Endothelial cell (in vitro differentiated cells): ENCODE measurements around the gene FEZF2. TPM values are rescaled to one million over a fixed set of nuclear protein-coding genes. Genes with fewer than 3 reads are reported as not detected.

Experiments used
- DNase-seq: peaks from one replicate; pipeline ENCODE4 v3.0.0; 2021; ENCODE audit warnings: low spot score
- H3K27ac Mint-ChIP-seq: one replicate; pipeline ENCODE4 v1.8.0; 2021; ENCODE audit warnings: mixed read lengths, inconsistent platforms; ENCODE audit not compliant: unreplicated experiment
- H3K27me3 Mint-ChIP-seq: one replicate; pipeline ENCODE4 v1.8.0; 2021; ENCODE audit warnings: mild to moderate bottlenecking, moderate library complexity, mixed read lengths, inconsistent platforms; ENCODE audit not compliant: unreplicated experiment
- H3K36me3 Mint-ChIP-seq: one replicate; pipeline ENCODE4 v1.8.0; 2021; ENCODE audit warnings: mild to moderate bottlenecking, low read depth, mixed read lengths, inconsistent platforms; ENCODE audit not compliant: unreplicated experiment
- H3K4me1 Mint-ChIP-seq: one replicate; pipeline ENCODE4 v1.8.0; 2021; ENCODE audit warnings: mild to moderate bottlenecking, mixed read lengths, inconsistent platforms; ENCODE audit not compliant: unreplicated experiment
- H3K4me3 Mint-ChIP-seq: one replicate; pipeline ENCODE4 v1.8.0; 2021; ENCODE audit warnings: mild to moderate bottlenecking, mixed read lengths, inconsistent platforms; ENCODE audit not compliant: unreplicated experiment
- H3K9me3 Mint-ChIP-seq: one replicate; pipeline ENCODE4 v1.8.0; 2021; ENCODE audit warnings: mixed read lengths, inconsistent platforms; ENCODE audit not compliant: unreplicated experiment
- CTCF ChIP-seq: fragments of 200-600 bp; sonication (generic); IDR thresholded peaks from one replicate; pipeline ENCODE4 v1.5.0; 2021; ENCODE audit warnings: antibody characterized with exemption; ENCODE audit not compliant: unreplicated experiment
- total RNA-seq: library from RNA; stranded (reverse); fragmentation: NEBNext Ultra II Directional; extraction: Animal tissue kit (Norgen Biotek cat#: 25700); gene quantifications from one replicate; pipeline ENCODE4 v1.2.1, GENCODE V29; 2021; ENCODE audit not compliant: unreplicated experiment

Gene FEZF2
- total RNA-seq, 1 donor from 2014 or later = not detected

GRCh38 chr3:62403765-62404164, 30.4 kb upstream of the FEZF2 start:
- TF ChIP-seq CTCF = no peak
- H3K4me1 Mint-ChIP-seq = no peaks in the 10 kb centered on the region
- H3K9me3 Mint-ChIP-seq = no peaks in the 10 kb centered on the region
- H3K27ac Mint-ChIP-seq = no peak overlapping the region
- DNase-seq = no peak
- no peaks in the 10 kb centered on the region for H3K36me3 Mint-ChIP-seq
- no peaks in the 10 kb centered on the region for H3K27me3 Mint-ChIP-seq
- H3K4me3 Mint-ChIP-seq = no peak overlapping the region

GRCh38 chr3:62392626-62393292, 19.4 kb upstream of the FEZF2 start:
- no peaks in the 10 kb centered on the region for H3K36me3 Mint-ChIP-seq
- DNase-seq = no peak
- H3K4me1 Mint-ChIP-seq = peaks cover 8% of the 10 kb centered on the region
- TF ChIP-seq CTCF = no peak
- H3K27me3 Mint-ChIP-seq = peaks cover 1% of the 10 kb centered on the region
- H3K9me3 Mint-ChIP-seq = no peaks in the 10 kb centered on the region
- no peak overlapping the region for H3K27ac Mint-ChIP-seq
- H3K4me3 Mint-ChIP-seq = no peak overlapping the region

- no peaks in the 10 kb centered on the region for H3K36me3 Mint-ChIP-seq
- peaks cover under 1% of the 10 kb centered on the region for H3K27me3 Mint-ChIP-seq
- peaks cover 4% of the 10 kb centered on the region for H3K4me1 Mint-ChIP-seq
- DNase-seq = no peak
- no peak for TF ChIP-seq CTCF
- no peak overlapping the region for H3K27ac Mint-ChIP-seq
- no peak overlapping the region for H3K4me3 Mint-ChIP-seq
- H3K9me3 Mint-ChIP-seq = no peaks in the 10 kb centered on the region
Measured at GRCh38 chr3:62387251-62387650, 13.9 kb upstream of the FEZF2 start.

- Mint-ChIP-seq H3K4me1 (peaks cover 14% of the 10 kb centered on the region), H3K27ac (no peak overlapping the region), H3K4me3 (no peak overlapping the region), H3K9me3 (no peaks in the 10 kb centered on the region), H3K27me3 (peaks cover 23% of the 10 kb centered on the region), H3K36me3 (no peaks in the 10 kb centered on the region)
- peak; percentile 11 for DNase-seq
- TF ChIP-seq CTCF = no peak
Measured at GRCh38 chr3:62379321-62379798, 6.0 kb upstream of the FEZF2 start.

GRCh38 chr3:62378921-62379320, 5.6 kb upstream of the FEZF2 start:
- Mint-ChIP-seq H3K36me3 (no peaks in the 10 kb centered on the region), H3K27me3 (peaks cover 24% of the 10 kb centered on the region), H3K27ac (no peak overlapping the region), H3K4me3 (no peak overlapping the region), H3K4me1 (peaks cover 18% of the 10 kb centered on the region), H3K9me3 (no peaks in the 10 kb centered on the region)
- DNase-seq = no peak
- TF ChIP-seq CTCF = no peak
